WTC11 (cell line): ENCODE data around the gene NRG2. TPM values are rescaled to one million over a fixed set of nuclear protein-coding genes. Genes with fewer than 3 reads are reported as not detected.

Experiments used
- ATAC-seq: fragments of 200-7000 bp; cut with Tn5 transposase; 2 replicates; pipeline ENCODE4 v1.10.0; 2021; ENCODE audit warnings: mild to moderate bottlenecking, moderate library complexity
- CTCF ChIA-PET: fragments of 300-600 bp; sonication (Branson Sonifier 250); formaldehyde crosslinking; loops from one replicate; lab custom pipeline; 2021; ENCODE audit warnings: antibody characterized with exemption; lab: Charles Lee
- POLR2A ChIA-PET: fragments of 350-600 bp; sonication (Branson Sonifier 250); formaldehyde crosslinking; loops from one replicate; lab custom pipeline; 2021; ENCODE audit warnings: antibody characterized with exemption; lab: Charles Lee
- DNase-seq: peaks from one replicate; pipeline ENCODE4 v3.0.0; 2021; ENCODE audit warnings: low spot score
- H3K27ac Mint-ChIP-seq: 2 replicates; pipeline ENCODE4 v1.8.0; 2021; ENCODE audit warnings: mixed read lengths
- H3K27me3 Mint-ChIP-seq: 2 replicates; pipeline ENCODE4 v1.8.0; 2021; ENCODE audit warnings: low read depth, mild to moderate bottlenecking, moderate library complexity, mixed read lengths
- H3K36me3 Mint-ChIP-seq: 2 replicates; pipeline ENCODE4 v1.8.0; 2021; ENCODE audit warnings: mixed read lengths
- H3K4me1 Mint-ChIP-seq: 2 replicates; pipeline ENCODE4 v1.8.0; 2022; ENCODE audit warnings: mixed read lengths
- H3K4me3 Mint-ChIP-seq: 2 replicates; pipeline ENCODE4 v1.8.0; 2021; ENCODE audit warnings: mild to moderate bottlenecking, moderate library complexity, mixed read lengths
- H3K9me3 Mint-ChIP-seq: 2 replicates; pipeline ENCODE4 v1.8.0; 2021; ENCODE audit warnings: mixed read lengths
- JAZF1 ChIP-seq: fragments of 250-450 bp; sonication (Bioruptor Pico); IDR thresholded peaks from 2 replicates; pipeline ENCODE4 v1.9.0; 2021; ENCODE audit warnings: moderate library complexity, mild to moderate bottlenecking, inconsistent platforms
- NFE2L1 ChIP-seq: sonication (generic); formaldehyde crosslinking; IDR thresholded peaks from 2 replicates; pipeline ENCODE4 v1.8.1; 2023; ENCODE audit warnings: missing genetic modification reagents
- NFYB ChIP-seq: sonication (generic); formaldehyde crosslinking; conservative IDR thresholded peaks from 2 replicates; pipeline ENCODE4 v1.8.0; 2022; ENCODE audit warnings: low read depth, missing genetic modification reagents
- NR2C2 ChIP-seq: sonication (generic); formaldehyde crosslinking; IDR thresholded peaks from 2 replicates; pipeline ENCODE4 v1.8.0; 2022; ENCODE audit warnings: mild to moderate bottlenecking, missing genetic modification reagents
- NR3C1 ChIP-seq: sonication (generic); formaldehyde crosslinking; conservative IDR thresholded peaks from 2 replicates; pipeline ENCODE4 v1.8.1; 2023; ENCODE audit warnings: low read depth, mild to moderate bottlenecking, missing genetic modification reagents
- OVOL2 ChIP-seq: fragments of 250-450 bp; sonication (Bioruptor Pico); IDR thresholded peaks from 2 replicates; pipeline ENCODE4 v1.9.0; 2021; ENCODE audit warnings: mild to moderate bottlenecking, borderline replicate concordance
- SP1 ChIP-seq: sonication (generic); formaldehyde crosslinking; conservative IDR thresholded peaks from 2 replicates; pipeline ENCODE4 v1.8.1; 2022; ENCODE audit warnings: missing genetic modification reagents
- TCF7 ChIP-seq: sonication (generic); formaldehyde crosslinking; IDR thresholded peaks from 2 replicates; pipeline ENCODE4 v1.8.0; 2022; ENCODE audit warnings: mild to moderate bottlenecking, low read depth, missing genetic modification reagents, moderate library complexity
- TEAD1 ChIP-seq: sonication (generic); formaldehyde crosslinking; IDR thresholded peaks from 2 replicates; pipeline ENCODE4 v1.8.0; 2022; ENCODE audit warnings: mild to moderate bottlenecking, missing genetic modification reagents
- ZBTB21 ChIP-seq: sonication (generic); formaldehyde crosslinking; IDR thresholded peaks from 2 replicates; pipeline ENCODE4 v1.8.1; 2023; ENCODE audit warnings: mild to moderate bottlenecking, missing genetic modification reagents, borderline replicate concordance
- ZNF219 ChIP-seq: sonication (generic); formaldehyde crosslinking; IDR thresholded peaks from 2 replicates; pipeline ENCODE4 v1.8.0; 2023; ENCODE audit warnings: missing genetic modification reagents, mild to moderate bottlenecking, borderline replicate concordance
- ZNF317 ChIP-seq: sonication (generic); formaldehyde crosslinking; IDR thresholded peaks from 2 replicates; pipeline ENCODE4 v1.8.1; 2023; ENCODE audit warnings: low read depth, mild to moderate bottlenecking, moderate library complexity, missing genetic modification reagents, borderline replicate concordance
- ZNF423 ChIP-seq: fragments of 250-450 bp; sonication (Bioruptor Pico); IDR thresholded peaks from 2 replicates; pipeline ENCODE4 v2.1.2; 2022; ENCODE audit warnings: mild to moderate bottlenecking, moderate library complexity
- total RNA-seq: library from RNA; stranded (reverse); gene quantifications from 3 replicates; pipeline ENCODE4 v1.2.3, GENCODE V29; 2021
- TF ChIP-seq, protein P1 (sequence below): sonication (generic); formaldehyde crosslinking; IDR thresholded peaks from 2 replicates; pipeline ENCODE4 v1.8.0; 2022; ENCODE audit warnings: missing genetic modification reagents
- TF ChIP-seq, protein P2 (sequence below): sonication (generic); formaldehyde crosslinking; IDR thresholded peaks from 2 replicates; pipeline ENCODE4 v1.8.0; 2023; ENCODE audit warnings: missing genetic modification reagents
- TF ChIP-seq, protein P3 (sequence below): fragments of 250-450 bp; sonication (Bioruptor Pico); IDR thresholded peaks from 2 replicates; pipeline ENCODE4 v2.1.2; 2022; ENCODE audit warnings: mild to moderate bottlenecking, moderate library complexity
- TF ChIP-seq, protein P4 (sequence below): sonication (generic); formaldehyde crosslinking; IDR thresholded peaks from 2 replicates; pipeline ENCODE4 v1.8.0; 2022; ENCODE audit warnings: mild to moderate bottlenecking, missing genetic modification reagents
- TF ChIP-seq, protein P5 (sequence below): fragments of 250-450 bp; sonication (Bioruptor Pico); conservative IDR thresholded peaks from 2 replicates; pipeline ENCODE4 v1.9.0; 2021; ENCODE audit warnings: mild to moderate bottlenecking
- TF ChIP-seq, protein P6 (sequence below): sonication (generic); formaldehyde crosslinking; IDR thresholded peaks from 2 replicates; pipeline ENCODE4 v1.8.1; 2022; ENCODE audit warnings: low read depth, mild to moderate bottlenecking, moderate library complexity, missing genetic modification reagents, borderline replicate concordance

NRG2 gene
- total RNA-seq, 1 experiment from 2014 or later, result 0.44 TPM

DNA sequence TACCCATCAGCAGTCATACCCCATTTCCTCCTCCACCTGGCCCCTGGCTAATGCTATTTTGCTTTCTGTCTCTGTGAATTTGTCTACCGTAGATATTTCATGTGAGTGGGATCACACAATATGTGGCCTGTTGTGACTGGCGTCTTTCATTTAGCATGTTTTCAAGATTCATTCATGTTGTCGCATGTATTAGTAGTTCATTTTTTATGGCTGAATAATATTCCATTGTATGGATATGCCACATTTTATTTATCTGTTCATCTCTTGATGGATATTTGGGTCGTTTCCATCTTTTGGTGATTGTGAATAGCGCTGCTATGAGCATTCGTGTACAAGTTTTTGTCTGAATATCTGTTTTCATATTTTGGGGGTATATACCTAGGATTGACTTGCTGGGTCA, 213.6 kb downstream of the NRG2 start:
- no peak overlapping the region for H3K4me3 Mint-ChIP-seq

DNA sequence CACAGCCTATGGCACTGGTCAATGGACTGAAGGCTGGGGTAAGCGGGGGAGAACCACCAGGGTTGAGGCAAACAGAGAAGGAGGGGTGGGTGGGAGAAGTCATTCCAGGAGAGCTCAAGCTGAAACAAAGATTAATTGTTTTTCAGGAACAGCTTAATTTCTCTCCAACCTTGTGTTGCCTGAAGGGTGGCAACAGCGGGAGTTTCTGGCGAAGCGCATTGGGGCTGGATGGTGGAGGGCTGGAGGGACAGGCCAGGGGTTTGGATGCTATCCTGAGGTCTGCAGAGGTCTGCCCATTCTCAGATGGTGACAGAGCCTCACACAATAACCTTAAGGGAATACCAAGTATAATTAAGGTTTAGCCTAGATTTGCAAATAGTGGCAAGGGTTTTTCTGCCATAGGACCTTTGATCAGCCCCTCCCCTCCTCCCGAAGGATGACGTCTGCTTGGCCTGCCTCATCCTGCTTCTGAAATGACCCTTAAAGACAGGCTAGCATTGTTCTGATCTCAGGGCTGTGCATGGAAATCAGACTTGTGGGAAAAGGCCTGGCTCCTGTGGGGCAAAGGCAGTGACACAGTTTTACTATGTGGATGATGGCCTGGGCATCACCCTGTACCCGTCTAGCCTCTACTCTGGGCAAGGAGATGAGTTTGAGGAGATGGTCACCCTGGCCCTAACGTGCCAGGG, 214.7 kb downstream of the NRG2 start:
- TF ChIP-seq NFYB (CRISPR knock-in tag) (no peak), TCF7 (CRISPR knock-in tag) (no peak), NR2C2 (no peak), OVOL2 (CRISPR knock-in tag) (no peak), SP1 (no peak), TEAD1 (CRISPR knock-in tag) (no peak)
- TF ChIP-seq, protein P1, sequence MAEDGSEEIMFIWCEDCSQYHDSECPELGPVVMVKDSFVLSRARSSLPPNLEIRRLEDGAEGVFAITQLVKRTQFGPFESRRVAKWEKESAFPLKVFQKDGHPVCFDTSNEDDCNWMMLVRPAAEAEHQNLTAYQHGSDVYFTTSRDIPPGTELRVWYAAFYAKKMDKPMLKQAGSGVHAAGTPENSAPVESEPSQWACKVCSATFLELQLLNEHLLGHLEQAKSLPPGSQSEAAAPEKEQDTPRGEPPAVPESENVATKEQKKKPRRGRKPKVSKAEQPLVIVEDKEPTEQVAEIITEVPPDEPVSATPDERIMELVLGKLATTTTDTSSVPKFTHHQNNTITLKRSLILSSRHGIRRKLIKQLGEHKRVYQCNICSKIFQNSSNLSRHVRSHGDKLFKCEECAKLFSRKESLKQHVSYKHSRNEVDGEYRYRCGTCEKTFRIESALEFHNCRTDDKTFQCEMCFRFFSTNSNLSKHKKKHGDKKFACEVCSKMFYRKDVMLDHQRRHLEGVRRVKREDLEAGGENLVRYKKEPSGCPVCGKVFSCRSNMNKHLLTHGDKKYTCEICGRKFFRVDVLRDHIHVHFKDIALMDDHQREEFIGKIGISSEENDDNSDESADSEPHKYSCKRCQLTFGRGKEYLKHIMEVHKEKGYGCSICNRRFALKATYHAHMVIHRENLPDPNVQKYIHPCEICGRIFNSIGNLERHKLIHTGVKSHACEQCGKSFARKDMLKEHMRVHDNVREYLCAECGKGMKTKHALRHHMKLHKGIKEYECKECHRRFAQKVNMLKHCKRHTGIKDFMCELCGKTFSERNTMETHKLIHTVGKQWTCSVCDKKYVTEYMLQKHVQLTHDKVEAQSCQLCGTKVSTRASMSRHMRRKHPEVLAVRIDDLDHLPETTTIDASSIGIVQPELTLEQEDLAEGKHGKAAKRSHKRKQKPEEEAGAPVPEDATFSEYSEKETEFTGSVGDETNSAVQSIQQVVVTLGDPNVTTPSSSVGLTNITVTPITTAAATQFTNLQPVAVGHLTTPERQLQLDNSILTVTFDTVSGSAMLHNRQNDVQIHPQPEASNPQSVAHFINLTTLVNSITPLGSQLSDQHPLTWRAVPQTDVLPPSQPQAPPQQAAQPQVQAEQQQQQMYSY, result no peak
- TF ChIP-seq, protein P2, sequence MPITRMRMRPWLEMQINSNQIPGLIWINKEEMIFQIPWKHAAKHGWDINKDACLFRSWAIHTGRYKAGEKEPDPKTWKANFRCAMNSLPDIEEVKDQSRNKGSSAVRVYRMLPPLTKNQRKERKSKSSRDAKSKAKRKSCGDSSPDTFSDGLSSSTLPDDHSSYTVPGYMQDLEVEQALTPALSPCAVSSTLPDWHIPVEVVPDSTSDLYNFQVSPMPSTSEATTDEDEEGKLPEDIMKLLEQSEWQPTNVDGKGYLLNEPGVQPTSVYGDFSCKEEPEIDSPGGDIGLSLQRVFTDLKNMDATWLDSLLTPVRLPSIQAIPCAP (CRISPR knock-in tag), result no peak
- TF ChIP-seq, protein P3, sequence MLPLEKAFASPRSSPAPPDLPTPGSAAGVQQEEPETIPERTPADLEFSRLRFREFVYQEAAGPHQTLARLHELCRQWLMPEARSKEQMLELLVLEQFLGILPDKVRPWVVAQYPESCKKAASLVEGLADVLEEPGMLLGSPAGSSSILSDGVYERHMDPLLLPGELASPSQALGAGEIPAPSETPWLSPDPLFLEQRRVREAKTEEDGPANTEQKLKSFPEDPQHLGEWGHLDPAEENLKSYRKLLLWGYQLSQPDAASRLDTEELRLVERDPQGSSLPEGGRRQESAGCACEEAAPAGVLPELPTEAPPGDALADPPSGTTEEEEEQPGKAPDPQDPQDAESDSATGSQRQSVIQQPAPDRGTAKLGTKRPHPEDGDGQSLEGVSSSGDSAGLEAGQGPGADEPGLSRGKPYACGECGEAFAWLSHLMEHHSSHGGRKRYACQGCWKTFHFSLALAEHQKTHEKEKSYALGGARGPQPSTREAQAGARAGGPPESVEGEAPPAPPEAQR (CRISPR knock-in tag), result no peak
- ATAC-seq (no peak), DNase-seq (no peak)
- POLR2A ChIA-PET, result no interaction called here
- CTCF ChIA-PET, result no interaction called here
- Mint-ChIP-seq H3K27ac (no peak overlapping the region), H3K4me1 (0 out of 2 replicates have a peak, but pooled peaks cover under 1% of the 10 kb centered on the region), H3K4me3 (no peak overlapping the region), H3K27me3 (peaks cover 39% of the 10 kb centered on the region), H3K36me3 (no peaks in the 10 kb centered on the region), H3K9me3 (peaks cover 5% of the 10 kb centered on the region)

More for the DNA sequence above, 213.6 kb downstream of the NRG2 start:
- no peaks in the 10 kb centered on the region for H3K4me1 Mint-ChIP-seq
- peaks cover 46% of the 10 kb centered on the region for H3K27me3 Mint-ChIP-seq
- DNase-seq (no peak), ATAC-seq (no peak)
- H3K27ac Mint-ChIP-seq, result no peak overlapping the region
- POLR2A ChIA-PET, result no interaction called here
- H3K9me3 Mint-ChIP-seq, result peaks cover 5% of the 10 kb centered on the region
- no peaks in the 10 kb centered on the region for H3K36me3 Mint-ChIP-seq
- TF ChIP-seq, protein P4, sequence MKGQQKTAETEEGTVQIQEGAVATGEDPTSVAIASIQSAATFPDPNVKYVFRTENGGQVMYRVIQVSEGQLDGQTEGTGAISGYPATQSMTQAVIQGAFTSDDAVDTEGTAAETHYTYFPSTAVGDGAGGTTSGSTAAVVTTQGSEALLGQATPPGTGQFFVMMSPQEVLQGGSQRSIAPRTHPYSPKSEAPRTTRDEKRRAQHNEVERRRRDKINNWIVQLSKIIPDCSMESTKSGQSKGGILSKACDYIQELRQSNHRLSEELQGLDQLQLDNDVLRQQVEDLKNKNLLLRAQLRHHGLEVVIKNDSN (CRISPR knock-in tag), result no peak
- CTCF ChIA-PET, result no interaction called here

DNA sequence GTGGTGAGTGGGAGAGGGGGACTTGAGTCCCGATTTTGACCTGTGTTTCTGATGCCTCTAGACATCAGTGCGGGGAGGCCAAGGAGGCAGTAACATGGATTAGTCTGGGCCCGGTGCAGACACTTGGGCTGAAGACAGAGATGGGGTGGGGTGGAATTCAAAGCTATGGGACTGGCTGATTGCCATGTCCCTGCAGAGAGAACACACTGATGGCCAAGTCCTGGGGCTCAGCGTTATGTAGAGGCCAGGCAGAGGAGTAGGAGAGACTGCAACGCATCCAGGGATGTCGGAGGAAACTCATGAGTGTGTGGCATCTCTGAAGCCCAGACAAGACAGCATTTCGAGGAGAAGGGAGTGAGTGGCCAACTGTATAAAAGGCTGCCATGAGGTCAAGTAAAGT, 217.4 kb downstream of the NRG2 start:
- POLR2A ChIA-PET, result no interaction called here
- no peak for ATAC-seq
- Mint-ChIP-seq H3K27ac (no peak overlapping the region), H3K4me3 (no peak overlapping the region), H3K27me3 (peaks cover 20% of the 10 kb centered on the region), H3K9me3 (peaks cover 5% of the 10 kb centered on the region), H3K4me1 (0 out of 2 replicates have a peak, but pooled peaks cover 3% of the 10 kb centered on the region), H3K36me3 (no peaks in the 10 kb centered on the region)
- DNase-seq, result no peak
- CTCF ChIA-PET, result interaction anchor here (1.8 kb wide), 1 partner anchor 143 kb away, joined by 8 read pairs; no protein-coding TSS in a partner anchor
- no peak for TF ChIP-seq ZNF423
- no peak for TF ChIP-seq ZNF219 (CRISPR knock-in tag)
- TF ChIP-seq, protein P5, sequence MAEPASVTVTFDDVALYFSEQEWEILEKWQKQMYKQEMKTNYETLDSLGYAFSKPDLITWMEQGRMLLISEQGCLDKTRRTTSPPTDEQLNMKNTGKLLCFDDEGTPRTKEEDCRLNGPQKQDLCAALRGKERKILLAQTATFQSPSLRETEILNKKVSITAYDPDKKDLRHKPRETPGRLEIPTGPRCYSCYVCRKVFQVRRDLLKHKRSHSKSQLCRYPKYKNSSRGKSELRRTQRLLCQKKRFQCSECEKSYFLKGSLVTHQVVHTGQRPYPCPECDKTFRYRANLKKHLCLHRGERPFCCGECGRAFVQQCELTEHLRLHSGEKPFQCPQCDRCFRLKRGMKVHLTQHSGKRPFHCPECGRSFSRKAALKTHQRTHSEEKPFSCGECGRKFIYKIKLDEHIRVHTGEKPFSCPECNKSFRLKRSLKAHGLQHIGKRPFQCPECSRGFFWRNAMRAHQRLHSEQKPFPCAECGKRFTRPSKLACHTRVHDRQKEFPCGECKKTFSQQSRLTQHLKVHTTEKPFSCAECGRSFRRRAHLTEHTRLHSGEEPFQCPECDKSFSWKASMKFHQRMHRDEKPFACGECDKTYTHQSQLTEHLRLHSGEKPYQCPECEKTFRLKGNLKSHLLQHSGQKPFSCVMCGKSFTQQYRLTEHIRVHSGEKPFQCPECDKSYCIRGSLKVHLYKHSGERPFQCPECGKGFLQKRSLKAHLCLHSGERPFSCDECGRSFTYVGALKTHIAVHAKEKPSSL (CRISPR knock-in tag), result no peak
- no peak for TF ChIP-seq JAZF1 (CRISPR knock-in tag)
- TF ChIP-seq NFE2L1, result no peak
- TF ChIP-seq, protein P3 (CRISPR knock-in tag), result no peak
- TF ChIP-seq, protein P6, sequence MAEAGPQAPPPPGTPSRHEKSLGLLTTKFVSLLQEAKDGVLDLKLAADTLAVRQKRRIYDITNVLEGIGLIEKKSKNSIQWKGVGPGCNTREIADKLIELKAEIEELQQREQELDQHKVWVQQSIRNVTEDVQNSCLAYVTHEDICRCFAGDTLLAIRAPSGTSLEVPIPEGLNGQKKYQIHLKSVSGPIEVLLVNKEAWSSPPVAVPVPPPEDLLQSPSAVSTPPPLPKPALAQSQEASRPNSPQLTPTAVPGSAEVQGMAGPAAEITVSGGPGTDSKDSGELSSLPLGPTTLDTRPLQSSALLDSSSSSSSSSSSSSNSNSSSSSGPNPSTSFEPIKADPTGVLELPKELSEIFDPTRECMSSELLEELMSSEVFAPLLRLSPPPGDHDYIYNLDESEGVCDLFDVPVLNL (CRISPR knock-in tag), result no peak
- TF ChIP-seq ZNF317, result no peak
- no peak for TF ChIP-seq ZBTB21 (CRISPR knock-in tag)
- no peak for TF ChIP-seq NR3C1 (CRISPR knock-in tag)
- TF ChIP-seq TEAD1 (CRISPR knock-in tag), result no peak
